ENCODE results near the gene EN2.

The EN2 gene

DNA sequence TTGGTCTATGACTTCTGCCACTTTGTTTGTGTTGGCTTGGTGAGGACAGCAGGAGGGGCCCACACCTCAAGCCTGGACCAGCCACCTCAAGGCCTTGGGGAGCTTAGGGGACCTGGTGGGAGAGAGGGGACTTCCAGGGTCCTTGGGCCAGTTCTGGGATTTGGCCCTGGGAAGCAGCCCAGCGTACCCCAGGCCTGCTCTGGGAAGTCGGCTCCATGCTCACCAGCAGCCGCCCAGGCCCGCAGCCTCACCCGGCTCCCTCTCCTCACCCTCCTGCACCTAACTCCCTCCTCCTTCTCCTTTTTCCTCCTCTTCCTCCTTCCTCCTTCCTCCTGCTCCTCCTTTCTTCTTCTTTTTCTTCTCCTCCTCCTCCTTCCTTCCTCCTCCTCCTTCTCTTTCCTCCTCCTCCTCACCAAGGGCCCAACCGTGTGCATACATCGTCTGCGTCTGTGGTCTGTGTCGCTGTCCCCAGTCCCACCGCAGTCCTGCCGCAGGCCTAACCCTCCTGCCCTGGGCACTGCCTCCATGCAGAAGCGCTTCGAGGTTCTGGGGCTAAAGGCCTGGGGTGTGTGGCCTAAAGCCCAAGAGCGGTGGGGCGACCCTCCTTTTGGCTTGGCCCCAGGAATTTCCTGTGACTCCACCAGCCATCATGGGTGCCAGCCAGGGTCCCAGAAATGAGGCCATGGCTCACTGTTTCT lies 5.3 kb downstream of the EN2 start:
- in situ Hi-C loops (cut with MboI; ENCODE audit: low sequenced_read_pairs): no loop called here

DNA sequence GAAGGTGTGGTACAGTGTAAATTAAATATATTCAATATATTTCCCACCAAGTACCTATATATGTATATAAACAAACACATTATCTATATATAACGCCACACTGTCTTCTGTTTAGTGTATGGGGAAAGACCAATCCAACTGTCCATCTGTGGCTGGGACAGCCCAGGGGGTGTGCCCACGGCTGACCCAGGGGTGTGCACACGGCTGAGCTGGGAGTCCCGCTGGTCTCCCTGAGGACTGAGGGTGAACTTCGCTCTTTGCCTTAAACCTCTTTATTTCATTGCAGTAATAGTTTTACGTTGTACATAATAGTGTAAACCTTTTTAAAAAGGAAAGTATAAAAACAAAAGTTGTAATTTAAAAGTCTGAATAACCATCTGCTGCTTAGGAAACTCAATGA lies 6.3 kb downstream of the EN2 start:
- in situ Hi-C loops (cut with MboI; ENCODE audit: low sequenced_read_pairs): no loop called here

DNA sequence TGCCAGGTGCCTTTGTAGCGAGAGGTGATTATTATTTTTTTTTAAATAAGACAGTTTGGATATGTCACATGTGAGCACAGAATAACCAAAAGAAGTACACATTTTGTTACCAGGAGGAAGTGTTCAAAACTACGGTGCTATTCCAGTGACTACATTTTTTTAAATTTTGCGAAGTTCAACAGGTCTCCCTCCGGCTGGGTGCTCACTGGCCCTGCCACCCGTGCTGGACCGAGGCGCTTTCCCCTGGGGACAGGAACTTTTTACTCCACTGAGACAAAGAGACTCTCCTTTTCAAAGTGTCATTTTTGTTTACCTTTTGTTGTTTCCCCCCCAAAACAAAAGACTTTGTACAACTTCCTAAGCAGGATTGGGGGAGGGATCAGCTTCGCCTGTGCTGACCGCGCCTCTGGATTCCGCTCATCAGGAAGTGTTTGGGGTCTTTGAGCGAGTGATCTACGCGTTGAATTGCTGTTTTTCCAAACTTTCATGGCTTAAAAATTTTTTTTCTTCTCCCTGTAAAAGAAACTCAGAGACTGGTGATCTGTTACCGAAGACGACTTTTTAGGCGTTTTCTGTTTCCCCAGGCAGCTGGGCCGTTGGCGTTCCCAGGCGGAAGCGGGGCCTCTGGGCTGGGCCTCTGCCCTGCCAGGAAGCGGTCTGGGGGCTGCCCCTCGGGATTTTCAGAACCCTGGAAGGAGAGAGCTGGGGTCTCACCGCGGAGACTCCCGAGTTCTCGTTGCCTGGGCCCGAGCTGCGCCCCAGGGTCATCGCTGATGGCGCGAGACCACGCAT lies 7.2 kb downstream of the EN2 start:
- in situ Hi-C loops (cut with MboI; ENCODE audit: low sequenced_read_pairs): no loop called here

DNA sequence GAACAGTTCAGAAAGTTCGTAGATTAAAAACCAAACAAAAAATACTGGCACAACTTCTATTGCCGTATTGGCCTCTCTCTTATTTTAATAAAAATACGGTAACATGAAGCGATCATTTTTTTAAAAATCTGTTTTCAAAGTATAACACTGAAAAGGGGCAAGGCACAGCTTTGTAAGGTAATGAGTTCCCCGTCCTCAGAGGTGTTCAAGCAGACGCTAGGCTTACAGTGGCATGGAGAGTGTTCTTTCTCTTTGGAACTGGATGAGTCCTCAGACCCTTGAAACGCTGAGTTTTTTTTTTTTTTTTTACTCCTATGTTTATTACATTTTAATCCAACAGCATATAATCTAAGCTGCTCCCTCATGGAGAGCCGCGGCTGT lies 7.8 kb downstream of the EN2 start:
- in situ Hi-C loops (cut with MboI; ENCODE audit: low sequenced_read_pairs): no loop called here

DNA sequence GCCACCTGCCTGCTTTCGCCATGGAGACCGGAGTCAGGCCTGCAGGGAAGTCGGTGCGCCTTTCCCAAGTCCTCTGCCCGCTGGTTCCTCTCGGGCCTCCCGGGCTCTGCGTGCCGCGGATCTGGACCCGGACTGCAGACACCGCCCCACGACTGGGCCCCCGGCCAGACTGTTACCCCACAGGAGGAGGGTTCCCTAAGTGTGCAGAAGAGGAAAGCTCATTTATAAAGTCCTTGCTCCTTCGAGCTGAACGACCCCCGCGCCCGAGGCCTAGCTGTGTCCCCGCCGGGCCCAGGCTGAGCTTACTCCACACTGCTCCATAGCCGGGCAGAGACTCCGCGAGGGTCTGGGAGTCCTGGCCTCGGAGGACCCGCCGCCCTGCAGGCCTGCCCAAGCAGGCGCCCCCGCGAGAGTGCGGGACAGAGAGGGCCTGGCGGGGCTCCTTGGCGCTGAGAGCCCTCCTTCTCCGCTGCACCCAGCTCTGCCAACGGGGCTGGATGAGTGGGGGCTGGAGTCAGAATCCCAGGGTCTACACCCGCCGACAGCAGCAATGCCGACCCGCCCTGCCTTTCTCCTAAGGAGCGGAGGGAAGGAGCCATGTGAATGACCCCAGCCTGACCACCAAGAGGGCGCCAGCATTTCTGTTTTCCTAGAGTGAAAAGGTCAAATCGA lies 8.3 kb downstream of the EN2 start:
- in situ Hi-C loops (cut with MboI; ENCODE audit: low sequenced_read_pairs): no loop called here

DNA sequence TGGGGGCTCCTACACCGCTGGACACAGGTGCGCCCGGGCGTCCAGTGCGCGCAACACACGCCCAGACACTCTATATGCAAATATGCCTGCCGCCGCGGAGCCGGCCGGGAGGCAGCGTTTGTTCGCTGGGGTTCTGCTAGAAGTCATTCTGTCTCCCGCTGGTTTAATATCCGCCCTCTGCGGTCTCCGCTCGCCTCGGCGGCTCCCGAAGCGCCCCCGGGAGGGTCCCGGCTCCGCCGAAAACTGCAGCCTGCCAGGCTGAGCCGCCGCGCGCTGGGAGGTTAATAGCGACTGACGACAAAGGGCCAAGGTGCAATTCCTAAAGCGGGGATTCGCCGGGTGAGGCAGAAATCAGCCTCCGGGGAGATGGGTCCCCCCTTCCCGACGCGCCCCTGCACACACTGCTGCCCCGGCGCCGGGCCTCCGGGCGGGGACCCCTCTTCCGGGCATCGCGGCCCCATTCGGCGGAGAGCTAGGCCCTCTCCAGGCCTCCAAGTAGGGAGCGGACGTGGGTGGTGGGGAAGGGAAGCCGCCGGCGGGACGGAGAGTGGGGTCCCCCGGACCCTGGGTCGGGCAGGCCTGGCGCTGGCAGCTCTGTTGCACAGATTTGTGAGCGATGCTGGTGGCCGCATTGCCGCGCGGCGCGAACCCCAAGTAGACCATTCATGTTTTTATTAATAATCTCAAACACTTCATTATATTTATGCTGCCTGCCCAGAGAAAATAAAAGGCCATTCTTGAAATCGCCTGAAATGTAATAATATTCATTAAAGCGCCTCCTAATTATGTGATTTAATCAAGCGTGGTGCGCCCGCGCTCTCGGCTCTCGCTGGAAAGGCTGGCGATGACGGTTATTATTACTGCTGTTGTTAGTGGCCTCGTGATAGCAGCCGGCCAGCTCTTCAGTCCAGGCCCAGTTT lies 9.1 kb downstream of the EN2 start:
- in situ Hi-C loops (cut with MboI; ENCODE audit: low sequenced_read_pairs): no loop called here

DNA sequence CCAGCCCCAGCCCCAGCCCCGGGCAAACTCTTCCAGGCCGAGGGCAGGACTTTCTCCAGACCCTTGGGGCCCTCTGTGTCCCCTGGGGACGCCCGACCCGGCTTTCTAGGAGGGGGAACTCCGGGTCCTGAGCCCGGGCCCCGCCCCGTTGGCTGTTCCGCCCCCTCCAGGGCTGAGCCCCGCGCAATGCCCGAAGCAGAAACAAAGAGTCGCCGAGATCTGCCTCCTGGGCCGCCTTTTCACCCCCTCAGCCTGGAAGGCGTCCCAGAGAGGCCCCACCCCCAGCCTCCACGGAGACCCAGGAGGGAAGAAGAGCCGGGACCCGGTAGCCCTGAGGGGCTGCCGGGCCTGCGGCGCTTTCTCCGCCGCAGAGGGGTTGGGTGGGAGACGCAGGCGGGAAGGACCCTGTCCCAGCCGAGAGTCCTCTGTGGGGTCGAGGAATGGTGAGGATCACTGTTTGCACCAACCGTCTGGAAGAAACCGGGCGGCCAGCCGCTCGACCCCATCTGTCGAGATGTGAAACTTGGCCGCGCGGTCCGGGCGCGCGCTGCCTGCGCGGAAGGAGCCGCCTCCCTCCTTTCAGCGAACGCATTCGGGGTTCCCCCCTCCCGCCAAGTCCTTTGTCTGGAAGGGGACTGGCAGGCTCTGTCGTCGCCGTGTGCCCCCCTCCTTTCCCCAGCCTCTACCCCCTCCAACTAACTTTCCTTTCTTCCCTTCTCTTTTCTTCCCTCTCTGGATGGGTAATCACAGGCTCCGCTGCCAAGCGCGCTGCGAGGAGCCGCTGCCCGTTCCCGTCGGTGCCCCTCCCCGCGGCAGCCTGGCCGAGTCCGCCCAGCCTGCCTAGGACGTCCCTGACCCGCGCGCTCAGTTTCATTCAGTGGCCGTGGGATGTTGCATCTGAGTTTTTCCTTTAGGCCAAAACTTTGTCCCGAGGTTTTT lies 10.2 kb downstream of the EN2 start:
- in situ Hi-C loops (cut with MboI; ENCODE audit: low sequenced_read_pairs): no loop called here

DNA sequence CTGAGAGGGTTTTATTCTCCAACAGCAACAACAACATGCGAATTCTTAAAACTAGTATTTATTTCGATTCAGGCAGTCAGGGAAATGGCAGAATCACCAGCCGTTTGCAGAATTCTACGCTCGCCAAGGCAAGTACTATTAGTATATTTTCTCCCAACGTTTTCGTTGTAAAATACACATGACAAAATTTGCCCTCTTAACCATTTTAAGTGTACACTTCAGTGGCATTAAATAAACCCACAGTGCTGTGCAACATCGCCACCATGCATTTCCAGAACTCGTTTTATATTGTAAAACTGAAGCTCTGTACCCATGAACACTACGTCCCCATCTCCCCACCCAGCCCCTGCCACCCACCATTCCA lies 10.8 kb downstream of the EN2 start:
- in situ Hi-C loops (cut with MboI; ENCODE audit: low sequenced_read_pairs): no loop called here

DNA sequence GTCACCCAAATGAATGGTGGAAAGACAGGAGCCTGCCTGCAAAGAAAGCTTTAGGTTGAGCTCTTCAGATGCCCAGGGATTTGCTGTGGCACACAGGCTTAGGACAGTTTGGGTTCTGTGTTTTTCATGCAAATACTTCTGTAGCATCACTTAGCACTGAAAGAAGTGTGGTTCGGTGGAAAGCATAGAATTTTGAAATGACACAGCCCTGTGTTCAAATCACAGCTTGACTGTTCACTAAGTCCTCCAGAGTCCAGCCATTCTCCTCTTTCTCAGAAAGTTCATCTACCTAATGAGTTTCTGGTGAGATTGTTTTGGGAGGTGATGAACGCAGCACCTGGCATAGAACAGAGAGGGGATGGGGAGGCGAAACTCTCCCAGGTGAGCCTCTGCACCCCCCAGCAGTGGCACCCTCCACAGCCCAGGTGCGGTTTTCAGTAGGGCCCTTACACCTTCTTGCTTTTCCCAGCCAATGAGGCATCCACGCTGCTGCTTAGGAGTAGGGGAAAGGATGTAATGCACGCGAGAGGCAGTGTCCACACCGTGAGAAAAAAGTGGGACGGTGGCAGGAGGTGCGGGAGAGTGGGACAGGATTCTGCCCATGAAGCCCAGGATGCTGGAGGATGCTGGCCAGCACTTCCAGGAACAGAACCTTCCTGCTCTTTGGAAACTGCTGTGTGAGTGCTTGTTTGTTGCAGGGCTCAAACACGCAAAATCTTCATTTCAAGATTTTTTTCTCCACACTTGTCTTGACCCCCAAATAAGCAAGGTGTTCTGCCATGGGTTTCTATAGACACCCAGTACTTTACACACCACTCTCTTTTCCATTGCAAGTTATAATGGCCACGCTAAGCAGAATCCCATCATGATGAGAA lies 11.6 kb downstream of the EN2 start:
- in situ Hi-C loops (cut with MboI; ENCODE audit: low sequenced_read_pairs): no loop called here

DNA sequence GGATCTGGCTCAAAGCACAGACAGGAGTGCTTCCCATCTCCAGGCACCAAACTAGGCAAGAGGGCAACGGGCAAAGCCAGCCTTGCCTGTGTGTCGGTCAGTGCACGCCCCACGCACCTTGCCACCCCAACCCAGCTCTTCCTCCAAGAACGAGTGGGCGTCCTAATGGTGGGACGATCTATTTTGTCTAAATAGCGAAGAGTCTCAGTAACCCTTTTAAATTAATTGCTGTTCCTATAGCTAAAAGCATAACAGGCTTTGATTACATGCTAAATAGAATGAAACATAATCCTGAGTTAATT lies 12.2 kb downstream of the EN2 start:
- in situ Hi-C loops (cut with MboI; ENCODE audit: low sequenced_read_pairs): no loop called here

DNA sequence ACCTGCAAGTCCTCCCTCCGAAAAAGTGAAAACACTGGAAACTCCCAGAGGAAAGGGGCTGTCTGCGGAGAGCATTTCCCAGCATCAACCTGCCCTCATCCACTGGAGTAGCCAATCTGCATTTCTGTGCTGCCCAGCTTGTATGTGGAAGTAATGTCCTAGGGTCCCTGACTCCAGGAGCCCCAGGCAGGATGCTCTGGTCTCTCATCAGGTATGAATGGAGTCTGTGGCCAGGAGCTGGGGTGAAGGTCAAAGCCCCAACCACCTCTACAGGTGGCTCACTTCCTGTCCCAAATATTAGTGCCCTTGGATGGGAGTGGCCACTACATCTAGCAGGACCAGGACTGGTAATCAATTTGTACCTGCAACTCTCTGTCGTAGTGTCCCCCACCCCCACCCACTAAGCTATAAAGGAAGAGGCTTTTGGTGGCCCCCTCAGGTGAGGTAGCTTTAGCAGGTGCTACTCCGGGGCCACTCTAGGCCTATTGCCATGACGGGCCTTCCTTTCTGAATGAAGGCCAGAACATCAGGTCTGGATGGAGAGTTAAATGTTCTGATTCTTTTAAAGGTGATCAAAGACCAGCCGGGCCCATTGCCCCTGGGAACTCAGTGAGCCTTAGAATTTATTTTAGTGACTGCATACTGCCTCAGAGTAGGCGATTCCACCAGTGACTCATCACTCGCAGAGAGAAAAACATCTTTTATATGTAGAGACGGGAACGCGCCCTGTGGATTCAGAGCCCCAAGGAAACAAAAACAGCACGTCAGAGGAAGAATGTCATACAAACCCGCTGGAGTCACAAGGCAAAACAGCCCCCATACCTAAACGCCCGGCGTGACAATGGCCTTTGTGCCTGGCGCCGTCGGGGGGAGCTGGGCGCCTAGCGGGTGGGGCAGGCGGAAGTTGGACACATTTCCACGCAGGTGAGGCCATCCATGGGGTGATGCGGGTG lies 13.0 kb downstream of the EN2 start:
- in situ Hi-C loops (cut with MboI; ENCODE audit: low sequenced_read_pairs): no loop called here

DNA sequence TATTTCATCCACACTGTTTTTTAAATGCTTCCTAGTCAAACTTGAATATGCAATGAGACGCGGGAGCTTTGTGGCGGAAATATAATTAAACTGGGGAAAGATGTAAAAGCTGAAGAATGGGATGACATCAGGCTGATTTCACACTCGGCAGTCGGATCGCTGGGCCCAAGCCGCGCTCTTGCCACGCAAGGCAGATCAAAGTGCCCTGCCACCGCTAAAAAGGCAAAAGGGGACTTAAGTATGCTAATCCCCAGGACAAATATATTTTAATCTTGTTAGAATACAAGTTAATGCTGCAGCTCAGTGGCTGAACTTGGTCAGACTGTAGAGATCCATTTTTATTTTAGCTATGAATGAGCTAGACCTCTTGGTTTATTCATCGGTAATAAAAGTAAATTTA lies 13.8 kb downstream of the EN2 start:
- in situ Hi-C loops (cut with MboI; ENCODE audit: low sequenced_read_pairs): no loop called here

DNA sequence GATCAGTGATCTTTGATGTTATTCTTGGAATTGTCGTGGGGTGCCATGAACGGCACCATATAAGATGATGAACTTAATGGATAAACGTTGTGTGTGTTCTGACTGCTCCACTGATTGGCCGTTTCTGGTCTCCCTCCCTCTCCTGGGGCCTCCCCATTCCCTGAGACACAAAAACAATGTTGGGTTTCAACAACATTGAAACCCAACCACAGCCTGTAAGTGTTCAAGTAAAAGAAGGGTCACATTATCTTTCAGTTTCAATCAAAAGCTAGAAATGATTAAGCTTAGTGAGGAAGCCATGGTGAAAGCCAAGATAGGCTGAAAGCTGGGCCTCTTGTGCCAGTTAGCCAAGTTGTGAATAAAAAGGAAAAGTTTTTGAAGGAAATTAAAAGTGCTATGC lies 19.5 kb downstream of the EN2 start:
- in situ Hi-C loops (cut with MboI; ENCODE audit: low sequenced_read_pairs): no loop called here

DNA sequence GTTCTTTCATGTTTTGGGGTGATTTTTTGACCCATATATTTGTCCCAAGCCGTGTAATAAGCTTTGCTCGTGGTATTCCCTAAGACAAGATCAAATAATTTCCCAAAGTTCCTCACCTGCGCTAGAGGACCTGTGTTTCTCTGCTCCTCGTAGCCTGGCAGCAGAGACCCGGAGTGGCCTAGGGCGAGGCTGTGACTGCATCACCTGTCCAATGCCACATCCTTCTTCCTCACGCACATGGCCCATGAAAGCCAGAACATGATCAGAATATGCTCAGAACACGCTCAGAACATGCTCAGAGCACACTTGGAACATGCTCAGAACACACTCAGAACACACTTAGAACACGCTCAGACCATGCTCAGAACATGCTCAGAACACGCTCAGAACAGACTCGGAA lies 23.8 kb downstream of the EN2 start:
- in situ Hi-C loops (cut with MboI; ENCODE audit: low sequenced_read_pairs): no loop called here

DNA sequence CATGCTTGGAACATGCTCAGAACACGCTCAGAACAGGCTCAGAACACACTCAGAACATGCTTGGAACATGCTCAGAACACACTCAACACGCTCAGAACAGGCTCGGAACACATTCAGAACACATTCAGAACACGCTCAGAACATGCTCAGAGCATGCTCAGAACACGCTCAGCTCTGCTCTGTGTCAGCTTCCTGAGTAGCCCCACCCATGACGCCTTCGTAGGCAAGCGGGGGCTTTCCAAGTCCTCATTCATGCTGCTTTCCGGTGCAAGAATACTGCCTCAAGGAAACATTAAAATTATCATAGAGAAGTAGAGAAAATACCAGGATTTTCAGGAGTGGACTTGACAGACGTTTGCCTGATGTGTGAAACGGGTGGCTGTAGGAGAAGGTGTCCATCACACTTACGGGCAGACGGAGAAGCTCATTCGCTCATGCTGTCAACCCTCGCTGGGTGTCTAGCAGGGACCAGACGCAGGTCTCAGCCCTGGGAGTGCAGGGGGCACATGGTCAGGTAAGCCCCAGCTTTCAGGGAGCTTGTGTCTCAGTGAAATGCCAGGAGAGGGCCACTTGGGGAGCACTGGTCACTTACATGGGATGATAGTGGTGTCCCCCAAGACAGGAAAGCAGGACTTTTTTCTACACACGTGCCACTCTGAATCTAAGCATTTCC lies 24.7 kb downstream of the EN2 start:
- in situ Hi-C loops (cut with MboI; ENCODE audit: low sequenced_read_pairs): no loop called here

DNA sequence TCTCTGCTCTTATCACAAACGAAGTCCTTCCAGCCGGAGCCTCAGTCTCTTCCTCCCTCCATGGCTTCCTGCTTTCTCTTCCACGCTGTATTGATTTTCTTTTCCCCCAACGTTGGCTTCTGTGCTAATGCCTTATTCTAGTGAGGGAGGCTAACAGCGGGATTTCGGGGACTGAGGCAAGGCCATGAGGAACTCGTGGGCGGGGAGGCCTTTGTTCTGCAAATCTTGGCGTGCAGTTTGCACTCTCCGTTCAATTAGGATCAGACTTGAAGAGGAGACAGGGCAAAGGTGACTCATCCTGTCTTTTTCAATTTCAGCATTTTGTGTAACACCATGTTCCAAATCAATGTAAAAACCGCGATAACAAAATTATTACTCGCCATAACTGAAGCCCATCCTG lies 25.3 kb downstream of the EN2 start:
- in situ Hi-C loops (cut with MboI; ENCODE audit: low sequenced_read_pairs): no loop called here

DNA sequence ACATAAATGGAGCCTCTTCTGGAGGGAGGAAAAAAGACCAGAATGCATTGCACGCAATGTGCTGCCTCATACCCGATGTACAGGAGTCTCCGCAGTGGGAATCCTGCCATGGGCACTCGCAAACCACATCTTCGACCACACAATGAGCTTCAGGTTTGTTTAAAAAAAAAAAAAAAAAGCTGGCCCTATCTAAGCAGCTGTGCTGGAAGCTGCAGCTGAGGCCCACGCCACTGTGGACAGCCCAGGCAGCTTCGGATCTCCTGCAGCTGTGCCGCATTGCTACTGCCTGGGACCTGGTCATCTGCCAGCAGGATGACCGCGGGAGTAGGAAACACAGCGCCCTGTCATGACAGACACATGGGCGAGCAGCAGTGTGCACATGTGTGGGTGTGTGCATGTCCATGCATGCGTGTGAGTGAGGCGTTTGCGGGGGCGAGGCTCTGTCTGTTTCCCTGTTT lies 26.0 kb downstream of the EN2 start:
- in situ Hi-C loops (cut with MboI; ENCODE audit: low sequenced_read_pairs): no loop called here

Data from hTERT RPE-1 (cell line).